Kidney epithelial cell (primary cell): ENCODE results near the gene TMEM33. TPM values are rescaled to one million over a fixed set of nuclear protein-coding genes. Genes with fewer than 3 reads are reported as not detected.

Source experiments
- DNase-seq: peaks from one replicate; pipeline ENCODE4 v3.0.0-alpha.2; 2010; ENCODE audit warnings: low read depth
- H3K27me3 ChIP-seq: 2 replicates; pipeline ENCODE4 v1.6.0; 2011; ENCODE audit warnings: low read length; ENCODE audit not compliant: control insufficient read depth, insufficient read depth
- H3K36me3 ChIP-seq: 2 replicates; pipeline ENCODE4 v1.5.1; 2011; ENCODE audit warnings: low read length; ENCODE audit not compliant: control insufficient read depth, insufficient read depth
- H3K4me3 ChIP-seq: 2 replicates; pipeline ENCODE4 v1.5.1; 2011; ENCODE audit warnings: low read depth, mild to moderate bottlenecking, control low read depth, low read length
- CTCF ChIP-seq: IDR thresholded peaks from 2 replicates; pipeline ENCODE4 v1.5.1; 2011; ENCODE audit warnings: mild to moderate bottlenecking, moderate library complexity, low read length, control low read depth, inconsistent platforms; ENCODE audit not compliant: insufficient read depth, poor library complexity, severe bottlenecking
- total RNA-seq: library from RNA; depleted of rRNA; stranded (reverse); fragments of >200 nt; gene quantifications from 2 replicates; pipeline ENCODE4 v1.2.3, GENCODE V29; 2015

The TMEM33 gene
- total RNA-seq, 1 donor from 2014 or later: 94.1 TPM

GRCh38 chr4:41933997-41934503, 1.2 kb upstream of the TMEM33 start:
- Histone ChIP-seq H3K36me3 (no peaks in the 10 kb centered on the region), H3K27me3 (no peaks in the 10 kb centered on the region), H3K4me3 (no peak overlapping the region)
- DNase-seq: no peak
- TF ChIP-seq CTCF: no peak

GRCh38 chr4:41934514-41934900, 722 bp upstream of the TMEM33 start:
- TF ChIP-seq CTCF: no peak
- no peaks in the 10 kb centered on the region for H3K27me3 ChIP-seq

GRCh38 chr4:41935652-41936021, 408 bp downstream of the TMEM33 start:
- Histone ChIP-seq H3K27me3 (no peaks in the 10 kb centered on the region), H3K4me3 (peak overlapping the region; percentile 62), H3K36me3 (no peaks in the 10 kb centered on the region)
- DNase-seq: no peak
- no peak for TF ChIP-seq CTCF

More at GRCh38 chr4:41934514-41934900, 722 bp upstream of the TMEM33 start:
- Histone ChIP-seq H3K36me3 (no peaks in the 10 kb centered on the region), H3K4me3 (peak overlapping the region; percentile 62)
- DNase-seq: no peak

GRCh38 chr4:41939016-41939626, 3.9 kb downstream of the TMEM33 start:
- Histone ChIP-seq H3K4me3 (no peak overlapping the region), H3K36me3 (no peaks in the 10 kb centered on the region), H3K27me3 (no peaks in the 10 kb centered on the region)
- no peak for DNase-seq
- no peak for TF ChIP-seq CTCF

- DNase-seq: no peak
- Histone ChIP-seq H3K36me3 (no peaks in the 10 kb centered on the region), H3K4me3 (no peak overlapping the region), H3K27me3 (no peaks in the 10 kb centered on the region)
- TF ChIP-seq CTCF: no peak
Measured at GRCh38 chr4:41940834-41941233, 5.6 kb downstream of the TMEM33 start.

- TF ChIP-seq CTCF: no peak
- Histone ChIP-seq H3K36me3 (no peaks in the 10 kb centered on the region), H3K27me3 (no peaks in the 10 kb centered on the region), H3K4me3 (no peak overlapping the region)
- no peak for DNase-seq
Measured at GRCh38 chr4:41943506-41943905, 8.3 kb downstream of the TMEM33 start.
